NCI-H2196 treated with DMSO at 0.1 percent for 48 hours (cell line): ENCODE data around the gene SERPINA3.
A peak's percentile ranks its signal among the peaks of the same experiment; 100 is the strongest.
"Not testable (repeated sequence)": the region's sequence is repeated elsewhere in the genome, so short reads cannot be mapped to it uniquely, and the experiment has no call there.

Source experiments
- DNase-seq: peaks from one replicate; lab custom pipeline; 2025; ENCODE audit not compliant: unreplicated experiment; lab: John Stamatoyannopoulos, UW

SERPINA3 gene

DNA sequence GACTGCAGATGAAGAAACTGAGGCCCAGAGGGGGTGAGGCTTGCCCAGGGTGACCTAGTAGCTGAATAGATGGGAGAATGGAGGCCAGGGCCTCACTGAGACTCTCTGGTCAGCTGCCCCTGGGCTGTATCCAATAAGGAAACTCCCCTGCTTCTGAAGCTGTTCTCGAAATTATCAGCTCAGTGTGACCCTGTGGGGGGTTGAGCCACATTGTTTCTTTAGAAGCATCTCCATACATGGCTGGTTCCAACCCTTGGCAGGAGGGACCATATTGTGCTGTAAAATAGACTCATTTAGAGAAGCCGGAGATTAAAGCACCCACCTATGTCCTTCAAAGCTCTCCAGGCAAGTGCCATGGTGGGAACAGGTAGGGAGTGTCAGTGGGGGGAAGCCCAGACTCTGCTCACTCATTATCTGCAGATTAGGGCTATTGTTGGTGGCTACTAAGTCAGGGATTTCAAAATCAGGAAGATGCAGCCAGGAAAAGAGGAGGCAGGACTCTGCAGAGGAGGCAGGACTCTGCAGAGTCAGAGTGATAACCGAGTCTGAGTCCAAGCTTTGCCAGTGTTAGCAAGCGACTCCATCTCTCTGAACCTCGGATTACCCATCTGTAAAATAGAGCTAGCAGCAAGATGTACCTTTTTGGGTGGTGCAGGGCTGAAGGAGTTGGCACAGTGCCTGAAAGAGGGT is 27.5 kb upstream of the SERPINA3 start:
- DNase-seq, result no peak

DNA sequence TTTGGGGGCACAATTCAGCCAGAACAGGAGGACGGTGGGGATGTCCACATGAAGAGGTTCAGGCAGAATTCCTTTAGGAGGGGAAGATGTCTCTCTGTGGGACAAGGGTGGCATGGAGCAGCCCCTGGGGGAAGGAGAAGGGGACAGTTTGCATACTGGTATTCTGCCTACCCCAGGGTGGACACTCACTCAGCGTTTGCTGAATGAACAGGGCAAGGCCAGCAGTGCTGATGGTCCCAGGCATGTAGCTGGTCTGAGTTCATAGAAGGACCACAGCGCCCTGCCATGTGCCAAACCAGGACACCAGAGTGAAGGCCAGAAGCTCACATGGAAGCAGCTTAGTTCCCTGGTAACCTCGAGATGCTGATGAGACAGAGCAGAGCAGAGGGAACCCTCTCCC is 25.6 kb upstream of the SERPINA3 start:
- DNase-seq, result no peak

DNA sequence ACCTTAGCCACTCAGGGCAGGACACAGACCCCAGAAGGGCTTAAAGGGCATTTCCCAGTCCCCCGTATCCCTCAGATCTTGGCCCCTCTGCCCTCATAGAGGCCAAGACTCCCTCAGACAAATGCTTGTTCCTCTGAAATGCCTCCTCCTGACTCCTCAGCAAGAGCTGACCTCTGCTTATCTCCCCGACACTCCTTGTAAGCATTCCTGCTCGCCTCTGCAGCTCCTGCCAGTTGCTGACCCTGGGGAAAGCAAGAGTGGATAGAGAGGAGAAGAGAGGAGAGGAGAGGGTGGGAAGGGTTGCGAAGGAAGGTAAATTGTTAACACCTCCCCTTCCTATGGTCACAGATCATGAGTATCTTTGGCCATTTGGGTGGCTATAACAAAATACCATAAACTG is 23.9 kb upstream of the SERPINA3 start:
- no peak for DNase-seq

DNA sequence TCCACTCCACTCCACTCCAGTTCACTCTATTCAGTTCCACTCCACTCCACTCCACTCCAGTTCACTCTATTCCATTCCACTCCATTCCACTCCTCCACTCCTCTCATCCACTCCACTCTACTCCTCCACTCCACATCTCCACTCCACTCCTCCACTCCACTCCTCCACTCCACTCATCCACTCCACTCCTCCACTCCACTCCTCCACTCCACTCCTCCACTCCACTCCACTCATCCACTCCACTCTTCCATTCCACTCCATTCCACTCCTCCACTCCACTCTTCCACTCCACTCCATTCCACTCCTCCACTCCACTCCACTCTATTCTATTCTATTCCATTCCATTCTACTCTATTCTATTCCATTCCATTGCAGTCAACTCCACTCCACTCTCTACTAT is 21.1 kb upstream of the SERPINA3 start:
- DNase-seq, result no peak

DNA sequence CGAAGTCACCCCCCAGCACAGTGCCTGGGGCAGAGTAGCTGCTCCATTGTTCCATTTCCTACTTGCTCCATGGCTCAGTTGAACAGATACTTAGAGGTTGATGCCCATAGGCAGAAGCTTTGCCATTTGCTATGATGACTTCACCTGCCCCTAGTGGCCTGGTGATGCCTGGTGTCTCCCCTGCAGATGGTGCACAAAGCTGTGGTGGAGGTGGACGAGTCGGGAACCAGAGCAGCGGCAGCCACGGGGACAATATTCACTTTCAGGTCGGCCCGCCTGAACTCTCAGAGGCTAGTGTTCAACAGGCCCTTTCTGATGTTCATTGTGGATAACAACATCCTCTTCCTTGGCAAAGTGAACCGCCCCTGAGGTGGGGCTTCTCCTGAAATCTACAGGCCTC is 20.3 kb upstream of the SERPINA3 start:
- no peak for DNase-seq

DNA sequence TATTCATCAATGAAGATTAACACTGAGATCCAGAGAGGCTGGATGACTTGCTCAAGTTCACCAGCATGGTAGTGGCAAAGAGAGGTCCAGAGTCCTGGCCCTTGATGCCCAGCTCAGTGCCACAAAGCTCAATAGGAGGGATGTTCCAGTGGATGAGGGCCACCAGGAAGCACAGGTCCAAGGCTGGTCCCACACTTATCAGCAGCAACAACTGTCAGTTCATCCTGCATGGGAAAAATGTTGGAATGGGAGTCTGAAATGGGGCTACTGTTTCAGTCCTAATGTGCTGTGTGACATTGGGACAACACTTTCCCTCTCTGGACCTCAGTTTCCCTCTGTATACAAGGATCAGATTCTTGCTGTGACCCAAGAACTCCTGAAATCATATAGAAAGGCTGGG is 19.7 kb upstream of the SERPINA3 start:
- no peak for DNase-seq

DNA sequence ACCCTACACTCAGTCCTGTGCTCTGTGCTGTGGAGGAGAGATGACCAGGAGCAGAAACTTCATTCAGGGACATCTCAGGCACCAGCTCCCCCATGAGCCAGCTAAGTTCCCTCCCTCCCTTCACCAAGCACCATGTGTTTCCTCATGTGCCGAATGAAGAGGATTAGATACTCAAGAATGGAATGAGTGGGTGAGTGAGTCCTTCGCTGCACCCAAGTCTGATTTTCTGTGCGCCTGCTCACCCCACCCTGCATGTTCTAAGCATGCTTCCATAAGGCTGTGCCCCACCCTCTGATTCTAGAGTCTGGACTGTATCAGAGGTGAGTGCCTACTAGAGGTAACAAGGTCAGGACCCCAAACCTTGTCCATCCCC is 18.8 kb upstream of the SERPINA3 start:
- no peak for DNase-seq

DNA sequence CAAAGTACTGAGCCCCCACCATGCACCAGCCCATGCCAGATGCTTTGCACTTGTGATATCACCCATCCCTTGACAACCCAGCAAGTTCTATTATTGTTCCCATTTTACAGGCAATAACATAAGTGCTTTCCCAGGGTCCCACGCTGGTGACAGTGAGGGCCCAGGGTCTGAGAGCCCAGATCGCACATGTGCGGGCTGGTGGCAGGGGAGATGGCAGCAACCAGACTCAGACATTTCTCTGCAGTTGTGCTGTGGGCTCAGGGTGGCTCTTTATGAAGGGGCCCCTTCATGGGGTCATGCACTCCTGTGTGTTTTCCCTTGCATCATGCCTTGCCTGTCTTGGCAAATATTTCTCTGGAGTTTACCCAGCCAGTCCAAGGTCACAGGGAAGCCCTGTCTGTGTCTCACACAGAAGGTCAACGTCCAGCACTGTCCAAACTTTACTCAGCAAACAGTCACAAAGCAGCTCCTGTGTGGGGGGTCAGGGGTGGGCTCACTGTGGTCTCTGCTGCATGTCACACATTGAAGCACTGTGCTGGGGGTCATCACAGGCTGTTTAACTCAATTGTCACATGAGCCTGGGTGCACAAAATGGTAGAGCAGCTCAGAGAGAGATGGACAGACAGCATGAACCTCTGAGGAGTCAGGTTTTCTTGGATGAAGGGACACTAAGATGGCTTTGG is 18.3 kb upstream of the SERPINA3 start:
- DNase-seq, result no peak

DNA sequence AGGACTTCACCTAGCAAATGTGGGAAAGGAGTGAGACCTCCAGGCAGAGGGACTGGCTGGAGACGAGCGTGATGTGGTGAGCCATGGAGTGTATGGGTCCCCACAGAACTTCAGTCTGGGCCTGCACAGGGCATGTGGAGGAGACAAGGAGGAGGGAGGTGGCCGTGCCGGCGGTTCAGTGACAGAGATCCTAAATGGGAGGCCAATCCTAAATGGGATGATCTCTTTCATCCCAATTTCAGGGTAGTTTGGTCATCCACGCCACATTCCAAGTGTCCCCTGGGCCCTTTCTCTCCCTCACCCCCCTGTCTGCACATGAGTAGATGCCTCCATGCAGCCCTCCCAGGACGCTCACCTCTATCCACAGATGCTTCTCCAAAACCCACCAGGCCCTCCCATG is 17.8 kb upstream of the SERPINA3 start:
- DNase-seq, result no peak

DNA sequence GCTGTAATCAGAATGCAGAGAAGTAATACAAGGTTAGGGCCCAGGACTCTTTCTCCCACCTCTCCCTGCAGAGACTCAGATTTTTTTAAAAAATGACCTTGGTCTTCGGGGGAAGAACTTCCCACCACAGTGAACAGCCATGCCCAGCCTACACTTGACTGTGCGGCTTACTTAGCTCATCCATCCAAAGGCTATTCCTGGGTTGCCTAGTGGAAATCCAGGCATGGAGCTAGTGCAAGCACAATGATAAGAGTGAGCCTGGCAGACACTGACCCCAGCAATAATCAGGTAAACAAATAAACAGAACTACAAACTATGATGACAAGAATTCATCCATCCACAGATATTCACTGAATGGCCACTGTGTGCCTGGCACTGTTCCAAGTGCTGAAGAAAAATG is 16.3 kb upstream of the SERPINA3 start:
- DNase-seq, result no peak

DNA sequence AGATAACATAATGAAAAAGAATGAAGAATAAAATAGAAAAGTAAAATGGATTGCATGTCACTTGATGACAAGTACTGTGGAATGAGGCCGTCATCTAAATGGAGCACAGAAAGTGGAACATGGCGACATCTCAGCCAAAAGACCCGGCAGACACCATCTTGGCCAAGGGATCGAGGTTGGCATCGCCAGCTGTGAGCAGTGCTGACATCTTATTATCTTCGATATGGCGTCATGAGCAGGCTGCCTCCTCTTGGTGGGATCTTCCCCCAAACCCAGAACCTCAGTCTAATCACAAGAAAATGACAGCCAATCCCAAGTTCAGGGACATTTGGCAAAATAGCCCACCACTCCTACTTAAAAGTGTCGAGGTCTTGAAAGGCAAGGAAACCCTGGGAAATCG is 15.8 kb upstream of the SERPINA3 start:
- no peak for DNase-seq

DNA sequence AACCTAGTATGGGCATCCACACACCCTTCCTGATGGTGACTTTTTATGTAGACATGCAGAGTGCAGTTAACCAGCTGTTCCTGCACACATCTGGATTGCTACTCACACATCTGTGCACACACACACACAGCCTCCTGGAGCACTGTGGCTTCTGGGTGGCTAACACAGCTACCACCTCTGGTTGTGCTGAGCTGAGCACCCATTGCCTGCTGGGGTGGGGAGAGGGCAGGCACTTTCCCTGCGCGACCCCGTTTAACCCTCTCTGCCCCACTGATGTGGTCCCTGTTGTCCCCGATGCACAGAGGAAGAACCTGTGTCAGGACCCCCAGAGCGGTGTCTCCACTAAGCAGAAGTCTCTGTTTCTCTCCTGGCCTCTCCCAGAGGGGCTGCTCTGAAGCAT is 14.4 kb upstream of the SERPINA3 start:
- no peak for DNase-seq

DNA sequence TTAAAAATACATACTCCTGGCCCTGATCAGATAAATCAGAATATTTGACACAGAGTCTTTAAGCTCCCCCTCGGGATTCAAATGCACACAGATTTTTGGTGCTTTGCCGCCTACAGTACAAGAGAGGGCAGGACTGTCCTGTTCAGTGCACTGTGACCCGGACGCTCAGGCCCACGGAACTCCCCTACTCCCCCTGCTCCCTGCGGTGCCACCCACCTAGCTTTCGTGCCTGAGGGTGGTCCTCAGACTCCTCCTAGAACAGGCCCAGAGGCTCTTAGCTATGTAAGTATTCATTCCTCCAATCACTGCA is 13.7 kb upstream of the SERPINA3 start:
- DNase-seq, result no peak

DNA sequence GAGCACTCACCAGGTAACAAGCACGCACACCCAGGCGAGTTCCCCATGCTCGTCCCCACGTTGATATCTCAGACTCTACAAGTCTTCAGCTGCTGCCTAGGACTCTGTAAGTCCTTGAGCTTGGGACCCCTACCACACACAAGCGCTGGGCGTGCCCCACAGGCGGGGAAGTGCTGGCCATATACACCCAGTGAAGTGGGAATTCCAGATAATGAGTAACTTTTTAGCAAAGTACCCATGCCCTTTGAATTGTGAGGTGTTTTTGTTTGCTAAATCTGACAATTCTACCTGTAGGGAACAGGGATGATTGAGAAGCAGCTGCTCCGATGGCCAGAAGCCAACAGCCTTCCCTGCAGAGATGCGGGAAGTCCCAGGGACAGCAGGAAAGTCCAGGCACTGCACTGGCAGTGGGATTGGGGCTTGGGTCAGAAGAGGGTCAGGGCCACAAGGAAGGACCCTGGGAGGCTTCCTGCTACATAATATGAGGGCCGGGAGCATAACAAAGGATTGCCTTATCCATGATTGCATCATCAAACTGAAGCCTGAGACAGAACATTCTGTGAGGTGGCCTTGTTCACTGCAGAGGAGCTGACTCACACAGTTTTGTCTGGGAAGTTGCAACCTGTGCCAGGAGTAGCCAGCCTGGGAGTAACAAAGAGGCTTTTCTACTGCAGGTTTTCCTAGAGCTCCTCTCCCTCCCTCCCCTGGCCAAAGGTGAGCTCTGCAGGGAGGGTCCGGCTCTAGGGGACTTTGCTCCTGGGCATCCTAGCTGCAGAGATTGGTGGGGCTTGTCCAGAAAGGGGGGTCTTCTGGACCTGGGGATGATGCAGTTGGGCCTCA is 13.2 kb upstream of the SERPINA3 start:
- peak; percentile 2 for DNase-seq

DNA sequence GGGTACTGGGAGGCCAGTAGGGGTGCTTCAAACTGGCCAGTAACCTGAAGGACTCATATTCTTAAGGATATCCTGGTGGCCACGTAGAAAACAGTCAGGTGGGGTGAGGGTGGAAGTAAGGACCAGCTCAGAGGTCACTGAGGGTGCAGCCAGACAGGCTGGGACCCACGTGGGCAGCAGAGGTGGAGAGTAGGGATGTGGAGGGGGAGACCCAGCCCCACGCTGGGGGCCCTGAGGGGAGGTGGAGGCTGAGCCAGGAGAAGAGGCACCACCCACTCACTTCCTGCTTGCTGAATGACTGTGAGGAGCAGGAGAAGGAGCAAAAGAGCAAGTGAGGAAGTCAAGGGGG is 12.6 kb upstream of the SERPINA3 start:
- DNase-seq, result no peak

DNA sequence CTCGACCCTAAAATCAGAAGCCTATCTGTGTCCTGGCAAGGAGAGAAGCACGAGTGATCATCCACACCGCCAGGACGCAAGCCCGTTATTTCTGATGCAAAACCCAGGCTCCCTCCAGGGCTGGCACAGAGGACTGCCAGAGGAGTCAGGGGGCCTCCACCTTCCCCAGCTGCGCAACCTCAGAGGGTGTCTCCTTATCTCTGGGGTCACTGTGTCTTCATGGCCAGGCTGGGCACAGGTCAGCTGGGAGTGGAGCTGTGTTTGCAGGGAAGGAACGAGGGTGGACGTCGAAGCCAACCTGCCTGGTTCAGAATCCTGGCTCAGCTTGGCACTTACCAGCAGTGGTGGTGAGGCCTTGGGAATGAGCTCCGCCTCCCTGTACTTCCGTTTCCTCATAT is 12.0 kb upstream of the SERPINA3 start:
- no peak for DNase-seq

DNA sequence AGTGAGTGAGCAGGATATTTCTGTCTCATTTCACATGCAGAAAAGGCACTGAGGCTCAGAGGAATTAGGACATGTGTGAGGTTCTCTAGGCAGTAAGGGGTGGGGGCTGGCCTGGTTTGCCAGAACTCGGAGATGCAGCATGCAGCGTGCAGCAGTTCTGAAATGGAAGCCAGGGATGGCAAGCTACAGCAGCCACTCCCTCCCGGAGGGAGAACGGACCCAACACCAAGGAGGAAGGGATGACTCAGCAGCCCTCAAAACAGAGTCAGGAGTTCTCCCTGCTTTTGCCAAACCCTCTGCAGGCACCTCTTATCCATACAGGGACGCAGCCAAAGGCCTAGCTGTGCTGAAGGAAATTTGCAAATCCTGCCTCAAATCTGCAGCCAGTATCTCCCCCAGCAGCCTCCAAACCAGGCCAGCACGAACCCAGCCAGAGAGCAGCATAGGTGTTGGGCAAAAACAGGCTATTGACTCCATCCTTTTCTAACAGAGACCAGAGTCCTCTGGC is 10.3 kb upstream of the SERPINA3 start:
- no peak for DNase-seq

DNA sequence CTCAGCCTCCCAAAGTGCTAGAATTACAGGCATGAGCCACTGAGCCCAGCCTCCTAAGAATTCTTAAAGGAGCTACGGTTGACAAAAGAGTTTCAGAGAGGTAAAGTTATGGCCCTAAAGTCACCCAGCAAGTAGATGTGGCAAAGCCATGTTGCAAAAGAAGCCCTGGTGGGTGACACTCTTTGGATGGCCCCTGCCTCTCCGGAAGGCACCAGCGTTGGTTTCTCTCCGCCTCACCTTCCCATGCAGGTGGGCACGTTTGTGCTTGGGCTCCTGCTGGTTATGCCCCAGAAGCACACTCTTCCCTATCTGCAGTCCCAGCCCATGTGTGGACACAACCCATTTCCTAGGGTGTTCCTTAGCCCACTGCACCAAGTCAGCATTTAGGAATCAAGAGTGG is 9.5 kb upstream of the SERPINA3 start:
- DNase-seq, result no peak

DNA sequence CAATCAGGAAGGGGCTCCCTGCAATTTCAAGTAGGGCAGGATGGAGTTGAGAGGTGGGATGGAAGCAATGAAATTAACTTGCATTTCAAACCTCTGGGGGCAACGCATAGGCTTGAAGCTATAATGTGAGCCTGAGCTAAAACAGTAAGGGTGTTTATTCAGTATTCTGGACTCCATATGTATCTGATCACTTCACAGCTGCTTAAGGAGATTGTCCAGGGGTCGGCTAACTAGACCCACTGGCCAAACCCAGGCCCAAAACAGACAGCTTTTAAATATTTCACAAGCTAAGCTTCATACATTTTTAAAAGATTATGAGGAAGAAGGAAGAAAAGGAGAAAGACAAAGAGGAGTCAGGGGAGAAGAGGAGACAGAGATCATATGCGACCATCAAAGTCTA is 6.8 kb upstream of the SERPINA3 start:
- no peak for DNase-seq

DNA sequence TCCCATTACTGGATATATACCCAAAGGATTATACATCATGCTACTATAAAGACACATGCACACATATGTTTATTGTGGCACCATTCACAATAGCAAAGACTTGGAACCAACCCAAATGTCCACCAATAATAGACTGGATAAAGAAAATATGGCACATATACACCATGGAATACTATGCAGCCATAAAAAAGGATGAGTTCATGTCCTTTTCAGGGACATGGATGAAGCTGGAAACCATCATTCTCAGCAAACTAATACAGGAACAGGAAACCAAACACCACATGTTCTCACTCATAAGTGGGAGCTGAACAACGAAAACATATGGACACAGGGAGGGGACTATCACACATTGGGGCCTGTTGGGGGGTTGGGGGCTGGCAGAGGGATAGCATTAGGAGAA is 3.2 kb upstream of the SERPINA3 start:
- DNase-seq, result not testable (repeated sequence)

DNA sequence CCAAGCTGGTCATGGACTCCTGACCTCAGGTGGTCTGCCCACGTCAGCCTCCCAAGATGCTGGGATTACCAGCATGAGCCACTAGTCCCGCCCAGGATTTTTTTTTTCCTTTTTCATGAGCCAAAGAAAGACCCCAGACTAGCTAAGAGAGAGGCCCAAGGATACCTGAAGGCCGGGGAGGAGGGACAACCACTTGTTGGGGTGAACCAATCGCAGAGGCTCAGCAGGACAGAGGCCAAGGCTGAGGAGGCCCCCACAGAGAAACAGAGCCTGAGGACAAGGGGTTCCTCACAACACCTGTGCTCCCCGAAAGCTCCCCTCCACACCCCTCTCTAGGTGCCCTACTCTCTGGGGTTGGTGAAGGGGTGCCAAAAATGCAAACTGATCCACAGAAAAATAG is 1.0 kb upstream of the SERPINA3 start:
- no peak for DNase-seq
